ENCODE results near the gene BLOC1S1.

GRCh38 chr12:55726971-55727370 lies 11.1 kb downstream of the BLOC1S1 start:
- TF ChIP-seq POLR2A (IDR thresholded peaks at IDR 0.05) (no peak), CTCF (IDR thresholded peaks at IDR 0.05) (no peak)

Data from uterus (tissue), 2 donors.